ENCODE results near the gene PABPC4L. TPM values are rescaled to one million over a fixed set of nuclear protein-coding genes. Genes with fewer than 3 reads are reported as not detected.

PABPC4L gene
- 1 to 10 TPM in 3 of 4 donors, under 1 TPM in 1; 0.98 to 1.5 (median 1.3) TPM for total RNA-seq

DNA sequence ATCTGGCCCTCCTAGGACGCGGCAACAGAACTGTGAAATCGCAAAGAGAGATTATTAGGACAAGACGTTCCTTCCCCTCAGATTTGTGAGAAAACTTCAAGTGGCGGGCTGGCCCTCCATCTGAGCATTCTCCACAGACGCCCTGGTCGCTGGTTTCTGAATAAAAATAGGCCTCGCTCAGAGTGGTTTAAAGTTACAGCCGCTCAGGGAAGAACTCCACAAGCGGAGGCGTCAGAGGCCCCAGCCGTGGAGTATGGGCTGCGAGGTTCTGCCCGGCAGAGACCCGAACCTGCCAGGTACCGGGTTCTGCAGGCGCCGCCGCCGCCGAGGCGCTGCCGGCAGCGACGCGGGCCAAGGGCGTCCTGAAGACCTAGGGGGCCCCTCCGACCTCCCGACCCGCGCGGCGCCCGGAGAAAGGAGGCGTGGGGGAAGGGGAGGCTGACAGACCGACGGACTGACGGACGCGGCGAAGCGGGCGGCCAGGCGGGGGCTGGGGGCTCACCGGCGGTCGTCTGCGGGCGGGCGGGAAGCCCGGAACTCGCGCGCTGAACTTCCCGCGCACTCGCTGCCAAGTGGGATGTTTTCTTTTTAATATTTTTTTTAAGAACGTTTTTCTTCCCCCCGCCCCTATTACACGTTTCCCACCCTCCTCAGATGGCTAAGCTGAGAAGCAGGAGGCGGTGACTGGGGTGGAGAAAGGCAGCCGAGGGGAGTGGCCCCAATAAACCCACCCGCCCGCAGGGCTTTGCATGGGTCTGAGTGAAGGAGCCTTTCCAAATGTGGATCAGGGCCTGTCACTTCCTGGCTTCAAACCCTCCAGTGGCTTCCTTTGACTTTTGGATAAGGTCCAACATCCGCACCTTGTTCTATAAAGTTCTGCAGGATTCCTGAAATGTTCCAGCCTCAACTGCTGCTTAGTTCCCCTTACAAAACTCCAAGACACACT is at the start of gene PABPC4L:
Gene PABPC4L, minus strand, starts transcription at position 574 of the 946 bp plus-strand sequence. CDS start 770 bp downstream, outside the sequence.
- peak in 1 of 2 donors; percentile 9 for DNase-seq (ENCODE audit: low spot score in 2 of 2)
- Histone ChIP-seq H3K27me3 (no peaks in the 10 kb centered on the region), H3K9me3 (no peaks in the 10 kb centered on the region), H3K4me1 (peaks cover 0 to 12% (median 0%) of the 10 kb centered on the region in 4 donors), H3K27ac (peak within 1 kb of the TSS; percentile 6 to 81 (median 44)), H3K36me3 (no peaks in the 10 kb centered on the region), H3K4me3 (peak within 1 kb of the TSS; percentile 26 to 67 (median 50))
- no peak for TF ChIP-seq EP300 (IDR thresholded peaks at IDR 0.05)
- no peak for TF ChIP-seq POLR2A (IDR thresholded peaks at IDR 0.05)
- TF ChIP-seq, protein P1, sequence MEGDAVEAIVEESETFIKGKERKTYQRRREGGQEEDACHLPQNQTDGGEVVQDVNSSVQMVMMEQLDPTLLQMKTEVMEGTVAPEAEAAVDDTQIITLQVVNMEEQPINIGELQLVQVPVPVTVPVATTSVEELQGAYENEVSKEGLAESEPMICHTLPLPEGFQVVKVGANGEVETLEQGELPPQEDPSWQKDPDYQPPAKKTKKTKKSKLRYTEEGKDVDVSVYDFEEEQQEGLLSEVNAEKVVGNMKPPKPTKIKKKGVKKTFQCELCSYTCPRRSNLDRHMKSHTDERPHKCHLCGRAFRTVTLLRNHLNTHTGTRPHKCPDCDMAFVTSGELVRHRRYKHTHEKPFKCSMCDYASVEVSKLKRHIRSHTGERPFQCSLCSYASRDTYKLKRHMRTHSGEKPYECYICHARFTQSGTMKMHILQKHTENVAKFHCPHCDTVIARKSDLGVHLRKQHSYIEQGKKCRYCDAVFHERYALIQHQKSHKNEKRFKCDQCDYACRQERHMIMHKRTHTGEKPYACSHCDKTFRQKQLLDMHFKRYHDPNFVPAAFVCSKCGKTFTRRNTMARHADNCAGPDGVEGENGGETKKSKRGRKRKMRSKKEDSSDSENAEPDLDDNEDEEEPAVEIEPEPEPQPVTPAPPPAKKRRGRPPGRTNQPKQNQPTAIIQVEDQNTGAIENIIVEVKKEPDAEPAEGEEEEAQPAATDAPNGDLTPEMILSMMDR (IDR thresholded peaks at IDR 0.05), result no peak
- 9 to 11% methylated on average over 41 to 61 of the region's 65 CpGs for WGBS, 2 donors

DNA sequence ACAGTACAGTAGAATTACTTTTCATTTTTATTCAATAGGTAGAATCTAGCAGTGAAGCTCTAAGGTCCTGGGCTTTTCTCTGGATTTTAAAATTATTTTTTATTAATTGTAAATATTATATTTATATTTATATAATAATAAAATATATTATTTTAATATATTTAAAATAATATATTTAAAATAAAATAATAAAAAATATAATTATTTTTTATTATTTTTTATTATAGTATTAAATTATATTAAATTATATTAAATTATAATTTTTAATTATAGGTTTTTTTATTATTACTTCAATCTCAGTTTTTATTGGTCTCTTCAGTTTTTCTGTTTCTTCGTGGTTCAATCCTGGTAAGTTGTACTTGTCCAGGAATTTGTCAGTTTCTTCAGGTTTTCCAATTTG is 49.7 kb upstream of the PABPC4L start:
- Histone ChIP-seq H3K27me3 (no peaks in the 10 kb centered on the region), H3K9me3 (no peaks in the 10 kb centered on the region), H3K4me1 (no peaks in the 10 kb centered on the region), H3K36me3 (no peaks in the 10 kb centered on the region), H3K27ac (no peak overlapping the region), H3K4me3 (no peak overlapping the region)
- 84 to 96% methylated on average over 1 of the region's 1 CpG for WGBS, 2 donors
- DNase-seq (ENCODE audit: low spot score in 2 of 2), result no peak
- TF ChIP-seq EP300 (IDR thresholded peaks at IDR 0.05), result no peak

DNA sequence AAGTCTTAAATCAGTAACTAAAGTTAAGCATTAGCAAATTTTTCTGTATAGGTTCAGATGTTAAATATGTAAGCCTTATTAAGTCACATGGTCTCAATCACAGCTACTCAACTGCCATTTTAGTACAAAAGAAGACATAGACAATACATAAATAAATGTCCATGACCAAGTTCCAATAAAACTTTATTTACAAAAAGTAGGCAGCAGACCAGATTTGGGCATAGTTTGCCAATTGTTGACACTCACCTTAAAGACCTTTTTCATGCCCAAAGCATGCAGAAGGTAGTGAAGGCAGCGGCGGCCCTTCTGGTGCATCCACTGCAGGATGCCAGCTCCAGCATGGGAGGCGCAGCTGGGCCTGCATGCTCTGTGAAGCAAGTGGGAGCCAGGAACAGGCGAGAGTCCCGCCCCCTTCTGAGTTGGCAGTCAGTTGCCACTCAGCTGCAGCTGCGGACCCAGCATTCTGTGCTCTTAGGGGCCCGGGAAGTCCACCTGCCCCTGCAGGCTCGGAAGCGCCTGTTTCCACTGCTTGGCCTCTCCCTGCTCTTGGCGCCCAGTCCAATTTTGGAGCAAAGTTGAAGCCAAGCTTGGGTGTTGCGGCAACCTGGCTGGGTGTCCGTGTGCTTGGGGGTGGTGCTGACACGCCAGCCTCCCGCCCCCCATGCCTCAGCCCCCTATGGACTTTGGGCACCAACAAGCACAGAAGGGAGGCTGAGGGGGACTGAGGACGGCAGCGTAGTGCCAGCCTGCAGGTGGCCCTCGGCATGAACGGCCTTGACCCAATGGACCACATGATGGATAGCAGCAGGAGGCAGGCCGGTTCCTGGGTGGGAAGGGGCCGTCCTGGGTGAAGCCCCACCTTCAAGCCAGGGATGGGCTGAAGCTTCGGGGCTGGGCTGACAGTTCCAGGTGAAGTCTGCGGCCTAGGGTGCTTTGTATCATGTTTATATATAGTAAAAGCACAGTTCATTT is 42.4 kb upstream of the PABPC4L start:
- Histone ChIP-seq H3K9me3 (peaks cover 0 to 5% (median 0%) of the 10 kb centered on the region in 4 donors), H3K27ac (no peak overlapping the region), H3K4me3 (no peak overlapping the region), H3K4me1 (no peaks in the 10 kb centered on the region), H3K36me3 (no peaks in the 10 kb centered on the region), H3K27me3 (no peaks in the 10 kb centered on the region)
- DNase-seq (ENCODE audit: low spot score in 2 of 2), result no peak
- WGBS, 2 donors, result 95 to 96% methylated on average over 14 to 19 of the region's 22 CpGs
- TF ChIP-seq POLR2A (IDR thresholded peaks at IDR 0.05), result no peak
- no peak for TF ChIP-seq EP300 (IDR thresholded peaks at IDR 0.05)
- TF ChIP-seq, protein P1 (IDR thresholded peaks at IDR 0.05), result no peak

DNA sequence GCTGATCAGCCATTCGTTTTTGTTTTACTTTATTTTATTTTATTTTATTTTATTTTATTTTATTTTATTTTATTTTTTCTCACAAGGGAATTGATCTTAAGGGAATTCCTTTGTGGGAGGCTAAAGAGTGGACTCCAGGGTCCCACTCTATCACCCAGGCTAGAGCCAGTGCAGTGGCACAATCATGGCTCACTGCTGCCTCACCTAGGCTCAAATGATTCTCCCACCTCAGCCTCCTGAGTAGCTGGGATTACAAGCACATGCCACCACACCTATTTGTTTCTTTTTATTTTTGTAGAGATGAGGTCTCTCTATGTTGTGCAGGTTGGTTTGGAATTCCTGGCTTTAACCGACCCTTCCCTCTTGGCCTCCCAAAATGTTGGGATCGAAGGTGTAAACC is 17.5 kb upstream of the PABPC4L start:
- 88 to 95% methylated on average over 3 of the region's 3 CpGs for WGBS, 2 donors
- no peak for TF ChIP-seq POLR2A (IDR thresholded peaks at IDR 0.05)
- TF ChIP-seq, protein P1 (IDR thresholded peaks at IDR 0.05), result no peak
- no peak for TF ChIP-seq EP300 (IDR thresholded peaks at IDR 0.05)
- Histone ChIP-seq H3K9me3 (no peaks in the 10 kb centered on the region), H3K36me3 (no peaks in the 10 kb centered on the region), H3K4me3 (no peak overlapping the region), H3K4me1 (no peaks in the 10 kb centered on the region), H3K27me3 (no peaks in the 10 kb centered on the region), H3K27ac (no peak overlapping the region)
- no peak for DNase-seq (ENCODE audit: low spot score in 2 of 2)

DNA sequence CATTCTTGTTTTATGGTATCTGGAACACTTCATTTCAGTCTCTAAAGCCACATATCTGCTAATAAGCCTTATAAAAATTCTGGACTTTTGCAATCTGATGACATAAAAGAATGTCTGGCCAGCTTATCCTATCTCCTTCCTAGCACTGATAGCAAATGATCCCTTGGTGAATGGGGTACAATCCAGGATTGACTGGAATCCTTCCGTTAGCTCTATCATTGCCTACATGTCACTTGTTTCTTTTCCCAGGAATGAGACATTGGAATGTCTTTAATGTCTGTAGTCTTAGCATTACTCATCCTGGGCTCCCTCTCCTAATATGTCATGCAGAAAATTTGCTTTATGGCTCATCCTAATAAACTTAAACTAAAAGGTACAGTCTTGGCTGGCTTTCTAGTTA is 14.8 kb upstream of the PABPC4L start:
- WGBS, 2 donors, result 70 to 91% methylated on average over 1 of the region's 1 CpG
- Histone ChIP-seq H3K4me1 (no peaks in the 10 kb centered on the region), H3K27me3 (no peaks in the 10 kb centered on the region), H3K27ac (no peak overlapping the region), H3K4me3 (no peak overlapping the region), H3K9me3 (no peaks in the 10 kb centered on the region), H3K36me3 (no peaks in the 10 kb centered on the region)
- DNase-seq (ENCODE audit: low spot score in 2 of 2), result no peak
- TF ChIP-seq, protein P1 (IDR thresholded peaks at IDR 0.05), result no peak
- TF ChIP-seq EP300 (IDR thresholded peaks at IDR 0.05), result no peak
- TF ChIP-seq POLR2A (IDR thresholded peaks at IDR 0.05), result no peak
